HCT116 (cell line): ENCODE results near the gene CD3E. TPM values are rescaled to one million over a fixed set of nuclear protein-coding genes. Genes with fewer than 3 reads are reported as not detected.

Experiments
- ATAC-seq: fragments of 200-7000 bp; cut with Tn5 transposase; 2 replicates; pipeline ENCODE4 v1.9.1; 2020; ENCODE audit warnings: mild to moderate bottlenecking, moderate library complexity
- BruUV-seq: library from RNA; stranded (reverse); fragments of 400-500 nt; replicated peaks from 2 replicates; lab custom pipeline; 2021; lab: Mats Ljungman, UMichigan
- CTCF ChIA-PET: fragments of 300-600 bp; sonication (Branson Sonifier 250); formaldehyde crosslinking; loops from one replicate; lab custom pipeline; 2021; ENCODE audit warnings: antibody characterized with exemption; lab: Charles Lee
- POLR2A ChIA-PET: fragments of 300-600, 350-600 bp; sonication (Branson Sonifier 250); formaldehyde crosslinking; loops from one replicate; lab custom pipeline; 2021; ENCODE audit warnings: antibody characterized with exemption; lab: Charles Lee
- RAD21 ChIA-PET, 2 experiments: fragments of 300-600 bp; sonication (Branson Sonifier 250); formaldehyde crosslinking; loops; one replicate each; lab custom pipeline; 2023; ENCODE audit warnings: low total read pairs in 2 of 2; ENCODE audit not compliant: uncharacterized antibody in 2 of 2, unreplicated experiment in 2 of 2, low non-redundant PET in 1 of 2; lab: Charles Lee
- DNase-seq: peaks from one replicate; pipeline ENCODE4 v3.0.0-alpha.2; 2010; ENCODE audit warnings: low read depth, low spot score
- H2AFZ ChIP-seq: fragments of 200-600 bp; shearing (Covaris generic), sonication (generic); 2 replicates; pipeline ENCODE4 v1.6.1; 2017; ENCODE audit warnings: low read depth, mixed run types, mixed read lengths, antibody characterized with exemption, low read length; ENCODE audit not compliant: poor library complexity, severe bottlenecking
- H3K27ac ChIP-seq: 2 replicates; pipeline ENCODE4 v1.5.1; 2012; ENCODE audit warnings: low read depth, low read length
- H3K27me3 ChIP-seq: fragments of 200-600 bp; sonication (generic); 2 replicates; pipeline ENCODE4 v1.6.1; 2016; ENCODE audit warnings: mixed run types, low read length, mixed read lengths; ENCODE audit not compliant: insufficient read depth
- H3K36me3 ChIP-seq, 2 experiments: fragments of 200-500 bp in 1 of 2; fragments of 200-600 bp in 1 of 2; sonication (Bioruptor generic) in 1 of 2; sonication (generic) in 1 of 2; 2 replicates each; pipeline versions ENCODE4 v1.5.1 to v1.6.1; 2014 to 2016; ENCODE audit warnings: low read length in 2 of 2, inconsistent platforms in 1 of 2, mixed read lengths in 1 of 2, mixed run types in 1 of 2; ENCODE audit not compliant: insufficient read depth in 2 of 2, control insufficient read depth in 1 of 2
- H3K4me1 ChIP-seq, 2 experiments: fragments of 200-600 bp in 1 of 2; sonication (generic) in 1 of 2; 2 replicates each; pipeline versions ENCODE4 v1.5.1 to v1.6.1; 2012 to 2017; ENCODE audit warnings: low read length in 2 of 2, inconsistent platforms in 1 of 2, mild to moderate bottlenecking in 1 of 2, mixed read lengths in 1 of 2, mixed run types in 1 of 2, moderate library complexity in 1 of 2; ENCODE audit not compliant: insufficient read depth in 2 of 2, control insufficient read depth in 1 of 2
- H3K4me2 ChIP-seq: fragments of 200-600 bp; sonication (generic); 2 replicates; pipeline ENCODE4 v1.6.1; 2017; ENCODE audit warnings: mixed run types, low read length, mixed read lengths
- H3K4me3 ChIP-seq, 2 experiments: fragments of 200-600 bp in 1 of 2; sonication (generic) in 1 of 2; replicated peaks in 1 of 2; 2 replicates each; pipeline ENCODE4 v1.5.1; 2011 to 2016; ENCODE audit warnings: low read length in 2 of 2, control low read depth in 1 of 2, low read depth in 1 of 2, mild to moderate bottlenecking in 1 of 2, mixed read lengths in 1 of 2, mixed run types in 1 of 2
- H3K79me2 ChIP-seq: fragments of 200-600 bp; sonication (generic); 2 replicates; pipeline ENCODE4 v1.6.1; 2017; ENCODE audit warnings: mild to moderate bottlenecking, mixed run types, low read length, moderate library complexity, mixed read lengths; ENCODE audit not compliant: insufficient read depth
- H3K9ac ChIP-seq: fragments of 200-600 bp; sonication (generic); 2 replicates; pipeline ENCODE4 v1.6.1; 2016; ENCODE audit warnings: low read length, mixed read lengths
- H3K9me2 ChIP-seq: fragments of 200-600 bp; sonication (generic), shearing (Covaris generic); 2 replicates; pipeline ENCODE4 v1.6.1; 2017; ENCODE audit warnings: mixed run types, mild to moderate bottlenecking, moderate library complexity; ENCODE audit not compliant: insufficient read depth
- H3K9me3 ChIP-seq, 2 experiments: fragments of 200-500 bp in 1 of 2; fragments of 200-600 bp in 1 of 2; sonication (Bioruptor generic) in 1 of 2; sonication (generic) in 1 of 2; 2 replicates each; pipeline ENCODE4 v1.6.1; 2014 to 2017; ENCODE audit warnings: low read length in 2 of 2, mixed read lengths in 2 of 2, inconsistent platforms in 1 of 2, low read depth in 1 of 2, mild to moderate bottlenecking in 1 of 2, mixed run types in 1 of 2, moderate library complexity in 1 of 2; ENCODE audit not compliant: control insufficient read depth in 1 of 2, insufficient read depth in 1 of 2
- H4K20me1 ChIP-seq: fragments of 200-600 bp; sonication (generic), shearing (Covaris generic); 2 replicates; pipeline ENCODE4 v1.6.1; 2017; ENCODE audit warnings: mixed run types, mild to moderate bottlenecking, moderate library complexity; ENCODE audit not compliant: insufficient read depth
- ATF3 ChIP-seq: IDR thresholded peaks from 2 replicates; pipeline ENCODE4 v1.6.1; 2012
- FOSL1 ChIP-seq: IDR thresholded peaks from 2 replicates; pipeline ENCODE4 v1.6.1; 2012; ENCODE audit warnings: low read depth
- MAX ChIP-seq: IDR thresholded peaks from 2 replicates; pipeline ENCODE4 v1.6.1; 2012
- POLR2AphosphoS5 ChIP-seq: IDR thresholded peaks from 2 replicates; pipeline ENCODE4 v1.6.1; 2011; ENCODE audit warnings: mild to moderate bottlenecking, low read depth, low read length, moderate library complexity
- RAD21 ChIP-seq: IDR thresholded peaks from 2 replicates; pipeline ENCODE4 v1.6.1; 2012; ENCODE audit warnings: low read depth, mild to moderate bottlenecking
- SIN3A ChIP-seq: IDR thresholded peaks from 2 replicates; pipeline ENCODE4 v1.6.1; 2012; ENCODE audit warnings: low read depth
- SP1 ChIP-seq: IDR thresholded peaks from 2 replicates; pipeline ENCODE4 v1.6.1; 2012; ENCODE audit warnings: low read depth
- TCF7L2 ChIP-seq: IDR thresholded peaks from 2 replicates; pipeline ENCODE4 v1.7.0; 2011; ENCODE audit warnings: borderline replicate concordance, inconsistent platforms; ENCODE audit not compliant: insufficient read depth, insufficient read length; ENCODE audit errors: extremely low read depth
- YY1 ChIP-seq: IDR thresholded peaks from 2 replicates; pipeline ENCODE4 v1.6.1; 2011; ENCODE audit warnings: low read length, low read depth, moderate library complexity, mild to moderate bottlenecking; ENCODE audit not compliant: insufficient replicate concordance; ENCODE audit errors: extremely low read depth
- intact Hi-C: fragments of 100-400 bp; cut with micrococcal nuclease; formaldehyde crosslinking; loops from 2 replicates; pipeline ENCODE4 v1.10.0; 2022
- total RNA-seq: library from RNA; stranded (reverse); gene quantifications from one replicate; pipeline ENCODE4 v1.2.1, GENCODE V29; 2021; ENCODE audit not compliant: unreplicated experiment

The CD3E gene
- total RNA-seq, 1 experiment from 2014 or later, result 0.79 TPM

GRCh38 chr11:118272001-118272400 lies 32.5 kb upstream of the CD3E start:
- no peak overlapping the region for H3K9ac ChIP-seq
- no peak overlapping the region for H2AFZ ChIP-seq
- no peak for ATAC-seq
- no peak for TF ChIP-seq RAD21
- no peak for TF ChIP-seq YY1
- no peak for TF ChIP-seq ATF3
- no peak for TF ChIP-seq SIN3A
- no peak for TF ChIP-seq TCF7L2
- TF ChIP-seq POLR2AphosphoS5, result no peak
- no peak for TF ChIP-seq SP1
- TF ChIP-seq, all 23 proteins: peak for 0
- Histone ChIP-seq H3K9me3 (no peaks in the 10 kb centered on the region), H4K20me1 (no peaks in the 10 kb centered on the region), H3K27me3 (no peaks in the 10 kb centered on the region), H3K4me2 (no peak overlapping the region), H3K27ac (no peak overlapping the region), H3K79me2 (no peaks in the 10 kb centered on the region), H3K4me1 (peaks cover 0 to 9% of the 10 kb centered on the region in 2 experiments; a peak in 3 of 4 replicates), H3K9me2 (no peaks in the 10 kb centered on the region), H3K4me3 (no peak overlapping the region), H3K36me3 (no peaks in the 10 kb centered on the region)
- no peak for DNase-seq
- ChIA-PET POLR2A (no interaction called here), RAD21 (no interaction called here), CTCF (no interaction called here)
- BruUV-seq, result no TSS peak
- intact Hi-C loops, result no loop called here

GRCh38 chr11:118274186-118274585 lies 30.3 kb upstream of the CD3E start:
- H2AFZ ChIP-seq, result no peak overlapping the region
- RAD21 ChIA-PET, result no interaction called here
- peaks cover 3 to 22% of the 10 kb centered on the region in 2 experiments; a peak in 3 of 4 replicates for H3K4me1 ChIP-seq
- POLR2A ChIA-PET, result no interaction called here
- BruUV-seq, result no TSS peak
- no peak overlapping the region for H3K4me3 ChIP-seq
- CTCF ChIA-PET, result no interaction called here
- no peaks in the 10 kb centered on the region for H3K9me2 ChIP-seq
- TF ChIP-seq TCF7L2 (no peak), FOSL1 (no peak), MAX (no peak)
- H3K9ac ChIP-seq, result no peak overlapping the region
- no peak overlapping the region for H3K4me2 ChIP-seq
- no peaks in the 10 kb centered on the region for H3K9me3 ChIP-seq
- H3K36me3 ChIP-seq, result no peaks in the 10 kb centered on the region
- no peaks in the 10 kb centered on the region for H3K79me2 ChIP-seq
- DNase-seq (no peak), ATAC-seq (no peak)
- no peak overlapping the region for H3K27ac ChIP-seq
- intact Hi-C loops, result no loop called here
- no peaks in the 10 kb centered on the region for H3K27me3 ChIP-seq
- no peaks in the 10 kb centered on the region for H4K20me1 ChIP-seq
